ENCODE results near the gene ATXN1. TPM values are rescaled to one million over a fixed set of nuclear protein-coding genes. Genes with fewer than 3 reads are reported as not detected.

ATXN1 gene
- total RNA-seq, 1 experiment from 2014 or later: 8.1 TPM

GRCh38 chr6:16369140-16369745 lies 392.0 kb downstream of the ATXN1 start:
- Mint-ChIP-seq H3K36me3 (no peaks in the 10 kb centered on the region), H3K27ac (no peak overlapping the region), H3K4me3 (no peak overlapping the region), H3K9me3 (no peaks in the 10 kb centered on the region), H3K27me3 (ENCODE audit: low read depth) (no peaks in the 10 kb centered on the region), H3K4me1 (peaks cover 8% of the 10 kb centered on the region)
- ATAC-seq (peak; percentile 36; the same call in 1 of the 2 replicates), DNase-seq (ENCODE audit: low spot score) (no peak)
- ChIA-PET POLR2A (no interaction called here), CTCF (no interaction called here)
- no peak for TF ChIP-seq RORB (CRISPR knock-in tag; IDR thresholded peaks at IDR 0.05)
- TF ChIP-seq, protein P1, sequence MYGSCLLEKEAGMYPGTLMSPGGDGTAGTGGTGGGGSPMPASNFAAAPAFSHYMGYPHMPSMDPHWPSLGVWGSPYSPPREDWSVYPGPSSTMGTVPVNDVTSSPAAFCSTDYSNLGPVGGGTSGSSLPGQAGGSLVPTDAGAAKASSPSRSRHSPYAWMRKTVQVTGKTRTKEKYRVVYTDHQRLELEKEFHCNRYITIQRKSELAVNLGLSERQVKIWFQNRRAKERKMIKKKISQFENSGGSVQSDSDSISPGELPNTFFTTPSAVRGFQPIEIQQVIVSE (CRISPR knock-in tag; IDR thresholded peaks at IDR 0.05; ENCODE audit: borderline replicate concordance): no peak
- TF ChIP-seq TCF7 (CRISPR knock-in tag; IDR thresholded peaks at IDR 0.05; ENCODE audit: low read depth): no peak
- no peak for TF ChIP-seq ZNF317 (CRISPR knock-in tag; IDR thresholded peaks at IDR 0.05; ENCODE audit: borderline replicate concordance, low read depth)
- TF ChIP-seq, protein P2, sequence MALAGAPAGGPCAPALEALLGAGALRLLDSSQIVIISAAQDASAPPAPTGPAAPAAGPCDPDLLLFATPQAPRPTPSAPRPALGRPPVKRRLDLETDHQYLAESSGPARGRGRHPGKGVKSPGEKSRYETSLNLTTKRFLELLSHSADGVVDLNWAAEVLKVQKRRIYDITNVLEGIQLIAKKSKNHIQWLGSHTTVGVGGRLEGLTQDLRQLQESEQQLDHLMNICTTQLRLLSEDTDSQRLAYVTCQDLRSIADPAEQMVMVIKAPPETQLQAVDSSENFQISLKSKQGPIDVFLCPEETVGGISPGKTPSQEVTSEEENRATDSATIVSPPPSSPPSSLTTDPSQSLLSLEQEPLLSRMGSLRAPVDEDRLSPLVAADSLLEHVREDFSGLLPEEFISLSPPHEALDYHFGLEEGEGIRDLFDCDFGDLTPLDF (CRISPR knock-in tag; IDR thresholded peaks at IDR 0.05): no peak
- TF ChIP-seq ESRRA (CRISPR knock-in tag; IDR thresholded peaks at IDR 0.05; ENCODE audit: borderline replicate concordance): no peak
- no peak for TF ChIP-seq ZNF532 (CRISPR knock-in tag; IDR thresholded peaks at IDR 0.05; ENCODE audit: borderline replicate concordance)
- TF ChIP-seq, protein P3, sequence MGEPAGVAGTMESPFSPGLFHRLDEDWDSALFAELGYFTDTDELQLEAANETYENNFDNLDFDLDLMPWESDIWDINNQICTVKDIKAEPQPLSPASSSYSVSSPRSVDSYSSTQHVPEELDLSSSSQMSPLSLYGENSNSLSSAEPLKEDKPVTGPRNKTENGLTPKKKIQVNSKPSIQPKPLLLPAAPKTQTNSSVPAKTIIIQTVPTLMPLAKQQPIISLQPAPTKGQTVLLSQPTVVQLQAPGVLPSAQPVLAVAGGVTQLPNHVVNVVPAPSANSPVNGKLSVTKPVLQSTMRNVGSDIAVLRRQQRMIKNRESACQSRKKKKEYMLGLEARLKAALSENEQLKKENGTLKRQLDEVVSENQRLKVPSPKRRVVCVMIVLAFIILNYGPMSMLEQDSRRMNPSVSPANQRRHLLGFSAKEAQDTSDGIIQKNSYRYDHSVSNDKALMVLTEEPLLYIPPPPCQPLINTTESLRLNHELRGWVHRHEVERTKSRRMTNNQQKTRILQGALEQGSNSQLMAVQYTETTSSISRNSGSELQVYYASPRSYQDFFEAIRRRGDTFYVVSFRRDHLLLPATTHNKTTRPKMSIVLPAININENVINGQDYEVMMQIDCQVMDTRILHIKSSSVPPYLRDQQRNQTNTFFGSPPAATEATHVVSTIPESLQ (CRISPR knock-in tag; IDR thresholded peaks at IDR 0.05): no peak
- TF ChIP-seq, protein P4, sequence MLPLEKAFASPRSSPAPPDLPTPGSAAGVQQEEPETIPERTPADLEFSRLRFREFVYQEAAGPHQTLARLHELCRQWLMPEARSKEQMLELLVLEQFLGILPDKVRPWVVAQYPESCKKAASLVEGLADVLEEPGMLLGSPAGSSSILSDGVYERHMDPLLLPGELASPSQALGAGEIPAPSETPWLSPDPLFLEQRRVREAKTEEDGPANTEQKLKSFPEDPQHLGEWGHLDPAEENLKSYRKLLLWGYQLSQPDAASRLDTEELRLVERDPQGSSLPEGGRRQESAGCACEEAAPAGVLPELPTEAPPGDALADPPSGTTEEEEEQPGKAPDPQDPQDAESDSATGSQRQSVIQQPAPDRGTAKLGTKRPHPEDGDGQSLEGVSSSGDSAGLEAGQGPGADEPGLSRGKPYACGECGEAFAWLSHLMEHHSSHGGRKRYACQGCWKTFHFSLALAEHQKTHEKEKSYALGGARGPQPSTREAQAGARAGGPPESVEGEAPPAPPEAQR (CRISPR knock-in tag; IDR thresholded peaks at IDR 0.05): no peak

- no peaks in the 10 kb centered on the region for H3K27me3 Mint-ChIP-seq (ENCODE audit: low read depth)
- DNase-seq (ENCODE audit: low spot score): no peak
- H3K36me3 Mint-ChIP-seq: no peaks in the 10 kb centered on the region
- TF ChIP-seq GTF2I (CRISPR knock-in tag; conservative IDR thresholded peaks at IDR 0.05): no peak
- TF ChIP-seq, protein P5, sequence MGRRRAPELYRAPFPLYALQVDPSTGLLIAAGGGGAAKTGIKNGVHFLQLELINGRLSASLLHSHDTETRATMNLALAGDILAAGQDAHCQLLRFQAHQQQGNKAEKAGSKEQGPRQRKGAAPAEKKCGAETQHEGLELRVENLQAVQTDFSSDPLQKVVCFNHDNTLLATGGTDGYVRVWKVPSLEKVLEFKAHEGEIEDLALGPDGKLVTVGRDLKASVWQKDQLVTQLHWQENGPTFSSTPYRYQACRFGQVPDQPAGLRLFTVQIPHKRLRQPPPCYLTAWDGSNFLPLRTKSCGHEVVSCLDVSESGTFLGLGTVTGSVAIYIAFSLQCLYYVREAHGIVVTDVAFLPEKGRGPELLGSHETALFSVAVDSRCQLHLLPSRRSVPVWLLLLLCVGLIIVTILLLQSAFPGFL (CRISPR knock-in tag; IDR thresholded peaks at IDR 0.05; ENCODE audit: borderline replicate concordance): no peak
- TF ChIP-seq, protein P6, sequence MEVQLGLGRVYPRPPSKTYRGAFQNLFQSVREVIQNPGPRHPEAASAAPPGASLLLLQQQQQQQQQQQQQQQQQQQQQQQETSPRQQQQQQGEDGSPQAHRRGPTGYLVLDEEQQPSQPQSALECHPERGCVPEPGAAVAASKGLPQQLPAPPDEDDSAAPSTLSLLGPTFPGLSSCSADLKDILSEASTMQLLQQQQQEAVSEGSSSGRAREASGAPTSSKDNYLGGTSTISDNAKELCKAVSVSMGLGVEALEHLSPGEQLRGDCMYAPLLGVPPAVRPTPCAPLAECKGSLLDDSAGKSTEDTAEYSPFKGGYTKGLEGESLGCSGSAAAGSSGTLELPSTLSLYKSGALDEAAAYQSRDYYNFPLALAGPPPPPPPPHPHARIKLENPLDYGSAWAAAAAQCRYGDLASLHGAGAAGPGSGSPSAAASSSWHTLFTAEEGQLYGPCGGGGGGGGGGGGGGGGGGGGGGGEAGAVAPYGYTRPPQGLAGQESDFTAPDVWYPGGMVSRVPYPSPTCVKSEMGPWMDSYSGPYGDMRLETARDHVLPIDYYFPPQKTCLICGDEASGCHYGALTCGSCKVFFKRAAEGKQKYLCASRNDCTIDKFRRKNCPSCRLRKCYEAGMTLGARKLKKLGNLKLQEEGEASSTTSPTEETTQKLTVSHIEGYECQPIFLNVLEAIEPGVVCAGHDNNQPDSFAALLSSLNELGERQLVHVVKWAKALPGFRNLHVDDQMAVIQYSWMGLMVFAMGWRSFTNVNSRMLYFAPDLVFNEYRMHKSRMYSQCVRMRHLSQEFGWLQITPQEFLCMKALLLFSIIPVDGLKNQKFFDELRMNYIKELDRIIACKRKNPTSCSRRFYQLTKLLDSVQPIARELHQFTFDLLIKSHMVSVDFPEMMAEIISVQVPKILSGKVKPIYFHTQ (CRISPR knock-in tag; IDR thresholded peaks at IDR 0.05): no peak
- TF ChIP-seq USF1 (CRISPR knock-in tag; IDR thresholded peaks at IDR 0.05): no peak
- TF ChIP-seq, protein P7, sequence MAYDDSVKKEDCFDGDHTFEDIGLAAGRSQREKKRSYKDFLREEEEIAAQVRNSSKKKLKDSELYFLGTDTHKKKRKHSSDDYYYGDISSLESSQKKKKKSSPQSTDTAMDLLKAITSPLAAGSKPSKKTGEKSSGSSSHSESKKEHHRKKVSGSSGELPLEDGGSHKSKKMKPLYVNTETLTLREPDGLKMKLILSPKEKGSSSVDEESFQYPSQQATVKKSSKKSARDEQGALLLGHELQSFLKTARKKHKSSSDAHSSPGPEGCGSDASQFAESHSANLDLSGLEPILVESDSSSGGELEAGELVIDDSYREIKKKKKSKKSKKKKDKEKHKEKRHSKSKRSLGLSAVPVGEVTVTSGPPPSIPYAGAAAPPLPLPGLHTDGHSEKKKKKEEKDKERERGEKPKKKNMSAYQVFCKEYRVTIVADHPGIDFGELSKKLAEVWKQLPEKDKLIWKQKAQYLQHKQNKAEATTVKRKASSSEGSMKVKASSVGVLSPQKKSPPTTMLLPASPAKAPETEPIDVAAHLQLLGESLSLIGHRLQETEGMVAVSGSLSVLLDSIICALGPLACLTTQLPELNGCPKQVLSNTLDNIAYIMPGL (CRISPR knock-in tag; IDR thresholded peaks at IDR 0.05): no peak
- TF ChIP-seq ATF1 (CRISPR knock-in tag; IDR thresholded peaks at IDR 0.05): no peak
- no peak for TF ChIP-seq FOXJ3 (CRISPR knock-in tag; IDR thresholded peaks at IDR 0.05; ENCODE audit: borderline replicate concordance)
These were observed 393.7 kb downstream of the ATXN1 start for GRCh38 chr6:16367571-16367970.

More at GRCh38 chr6:16367571-16367970, 393.7 kb downstream of the ATXN1 start:
- Mint-ChIP-seq H3K9me3 (no peaks in the 10 kb centered on the region), H3K4me3 (no peak overlapping the region), H3K4me1 (peaks cover 8% of the 10 kb centered on the region), H3K27ac (no peak overlapping the region)
- ChIA-PET CTCF (no interaction called here), POLR2A (no interaction called here)
- no peak for ATAC-seq

Measured in WTC11 (cell line).